HG03575 (cell line): ENCODE data around the gene GNMT.

ENCODE experiments used
- ATAC-seq: cut with Tn5 transposase; IDR thresholded peaks from one replicate; pipeline ENCODE4 v1.9.1; 2021; ENCODE audit not compliant: unreplicated experiment, insufficient number of reproducible peaks, low FRiP score; ENCODE audit errors: extremely low read depth

Gene GNMT

GRCh38 chr6:42960243-42961019, at the start of gene GNMT:
TSS of gene GNMT (plus strand) at chr6:42960754. CDS start at chr6:42960768, 14 bp downstream.
- ATAC-seq: no peak

DNA sequence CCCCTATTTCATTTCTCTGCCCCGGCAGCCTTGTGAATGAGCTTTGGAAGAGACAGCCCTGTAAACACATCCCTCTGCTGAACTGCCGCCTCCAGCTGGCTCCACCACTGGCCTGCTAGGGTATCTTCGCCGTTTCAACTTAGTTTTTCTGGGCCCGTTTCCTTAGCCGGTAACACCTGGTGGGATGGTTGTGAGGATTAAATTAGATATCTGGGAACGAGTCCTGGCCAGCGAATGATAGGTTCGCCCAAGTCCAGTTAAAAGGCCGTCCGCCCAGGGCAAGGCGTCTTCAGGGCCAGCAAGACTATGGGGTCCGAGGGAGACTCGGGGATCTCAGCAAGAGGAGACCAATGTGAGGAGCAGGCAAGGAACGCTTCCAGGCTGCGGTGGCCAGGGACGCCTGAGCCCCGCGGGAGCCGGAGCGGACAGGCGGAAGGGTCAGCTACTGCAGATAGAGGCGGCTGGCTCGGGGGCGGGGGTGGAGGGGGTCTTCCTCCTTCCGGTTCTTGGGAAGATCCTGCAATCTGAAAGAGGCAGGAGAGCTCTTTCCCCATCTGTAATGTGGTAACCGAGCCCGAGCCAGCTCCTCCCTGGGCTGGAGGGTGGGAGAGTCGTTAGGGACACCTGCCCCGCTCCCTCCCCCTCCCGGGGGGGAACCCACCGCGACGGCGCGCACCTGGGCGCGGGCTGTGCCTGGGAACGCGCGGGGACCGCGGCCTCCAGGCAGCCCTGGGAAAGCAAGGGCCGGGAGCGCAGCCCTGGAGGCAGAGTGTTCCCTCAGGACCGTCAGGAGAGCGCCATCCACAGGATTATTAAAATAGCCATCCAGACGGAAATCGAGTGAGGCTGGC, 49.2 kb upstream of the GNMT start:
- ATAC-seq: no peak

- ATAC-seq: no peak
These were observed 46.0 kb upstream of the GNMT start for GRCh38 chr6:42914546-42914945.

GRCh38 chr6:42915732-42916131, 44.8 kb upstream of the GNMT start, which contains the start of gene PTCRA:
TSS of gene PTCRA (plus strand) at chr6:42916053. CDS start at chr6:42916070, 17 bp downstream.
- no peak for ATAC-seq

- ATAC-seq: no peak
These were observed 44.3 kb upstream of the GNMT start for GRCh38 chr6:42916288-42916687.

DNA sequence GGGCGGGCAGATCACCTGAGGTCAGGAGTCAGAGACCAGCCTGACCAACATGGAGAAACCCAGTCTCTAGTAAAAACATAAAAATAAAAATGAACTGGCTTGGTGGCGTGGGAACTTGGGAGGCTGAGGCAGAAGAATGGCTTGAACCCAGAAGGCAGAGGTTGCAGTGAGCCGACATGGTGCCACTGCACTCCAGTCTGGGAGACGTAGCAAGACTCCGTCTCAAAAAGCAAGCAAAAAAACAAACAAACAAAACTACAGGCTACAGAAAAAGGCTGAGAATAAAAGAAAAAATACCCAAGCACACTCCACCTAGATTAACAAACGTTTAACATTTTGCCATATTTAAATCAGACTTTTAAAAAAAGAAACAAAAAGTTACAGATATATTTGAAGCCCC, 38.8 kb upstream of the GNMT start:
- ATAC-seq: no peak

DNA sequence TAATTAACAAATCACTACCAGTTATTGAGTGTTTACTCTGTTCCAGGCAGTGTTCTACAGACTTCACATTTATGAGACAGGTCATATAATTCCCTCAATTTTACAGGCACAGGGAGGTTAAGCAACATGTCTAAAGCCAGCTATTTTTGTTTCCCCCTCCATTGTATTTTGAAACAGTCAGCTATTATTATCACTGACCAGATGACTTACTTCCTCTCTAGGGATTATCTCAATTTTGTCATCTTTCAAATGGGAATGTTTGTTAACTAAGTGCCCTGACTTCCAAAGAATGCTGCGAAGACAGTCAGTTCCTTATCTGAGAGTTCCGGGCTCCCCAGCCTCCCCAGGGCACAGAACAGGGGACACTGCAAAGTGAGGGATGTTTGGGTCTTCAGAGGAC, 36.9 kb upstream of the GNMT start:
- ATAC-seq: no peak

- no peak for ATAC-seq
These were observed 35.2 kb upstream of the GNMT start for GRCh38 chr6:42925248-42925857.

- peak; percentile 52 for ATAC-seq
These were observed 31.4 kb upstream of the GNMT start, which contains the start of gene CNPY3 for GRCh38 chr6:42928986-42929820. TSS of gene CNPY3 (plus strand) at chr6:42929480. CDS start at chr6:42929571, 91 bp downstream.

DNA sequence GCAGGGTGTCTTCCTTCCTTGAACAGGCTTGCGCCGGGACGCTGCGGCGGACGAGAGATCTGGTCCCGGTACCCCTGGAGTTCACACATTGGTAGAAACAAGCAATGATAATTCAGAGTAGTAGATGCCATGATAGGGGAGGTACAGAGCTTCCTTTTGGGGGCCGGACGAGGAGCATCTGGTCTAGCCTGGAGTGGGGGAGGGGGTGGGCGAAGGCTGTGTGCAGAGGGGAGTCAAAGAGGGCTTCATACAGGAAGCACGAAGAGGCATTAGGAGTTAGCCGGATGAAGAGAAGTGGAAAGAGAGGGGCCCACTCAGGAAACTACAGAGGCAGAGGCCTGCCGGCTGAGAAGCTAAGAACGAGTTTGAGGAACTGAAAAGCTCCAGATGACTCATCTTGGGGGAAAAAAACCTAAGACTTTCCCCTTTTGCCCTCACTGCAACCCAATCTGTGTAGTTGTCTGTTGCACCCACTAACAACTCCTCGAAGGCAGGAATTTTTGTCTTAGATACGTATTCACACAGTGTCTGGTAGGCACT, 30.7 kb upstream of the GNMT start:
- ATAC-seq: no peak

DNA sequence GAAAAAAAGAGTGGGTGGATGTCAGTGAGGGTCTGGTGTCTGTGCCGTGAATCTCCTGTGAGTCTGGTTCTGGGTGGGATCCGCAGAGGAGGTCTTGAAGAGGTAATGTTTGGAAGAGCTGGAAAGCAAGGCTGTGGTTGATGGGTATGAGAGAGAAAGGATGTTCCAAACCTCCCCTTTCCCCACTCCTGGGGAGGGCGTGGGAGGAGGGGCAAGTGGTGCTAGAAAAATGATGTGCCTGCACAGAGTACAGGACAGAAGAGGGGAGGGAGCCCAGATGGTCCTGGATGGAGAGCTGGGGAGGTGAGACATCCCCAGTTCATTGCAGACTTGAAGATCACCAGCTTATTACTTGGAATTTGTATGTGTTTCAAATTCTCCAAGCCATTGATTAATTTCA, 28.1 kb upstream of the GNMT start:
- ATAC-seq: no peak

DNA sequence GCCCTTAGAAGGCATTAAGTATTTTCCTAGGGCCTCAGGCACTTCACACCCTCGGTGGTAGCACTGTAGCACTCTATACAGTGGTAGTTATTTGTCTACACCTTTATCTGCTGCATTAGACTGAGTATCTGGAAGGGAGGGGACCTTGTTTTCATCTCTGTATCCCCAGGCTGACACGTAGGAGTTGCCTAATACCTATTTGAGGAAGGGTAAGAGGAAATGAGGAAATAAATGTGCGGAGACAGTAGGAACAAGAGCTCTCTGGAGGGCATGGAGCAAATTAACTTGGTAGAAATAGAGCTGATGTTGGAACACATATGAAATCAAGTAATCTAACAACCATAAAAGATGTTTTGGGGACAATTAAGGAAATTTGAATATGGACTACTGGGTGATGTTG, 27.3 kb upstream of the GNMT start:
- no peak for ATAC-seq

DNA sequence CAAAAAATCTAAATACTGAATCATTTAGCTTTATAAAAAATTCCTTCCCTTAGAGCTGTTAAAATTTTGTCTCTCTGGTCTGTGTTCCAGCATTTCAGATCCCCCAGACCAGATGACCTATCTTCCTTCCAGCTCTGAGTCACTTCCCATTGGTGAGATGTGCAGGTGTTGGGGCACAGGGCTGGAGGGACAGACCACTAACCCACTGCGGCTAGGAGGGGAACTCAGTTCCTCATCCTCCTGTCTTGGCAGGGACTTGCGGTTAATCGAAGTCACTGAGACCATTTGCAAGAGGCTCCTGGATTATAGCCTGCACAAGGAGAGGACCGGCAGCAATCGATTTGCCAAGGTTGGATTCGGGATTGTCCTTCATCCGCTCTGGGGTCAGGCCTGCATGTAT, 25.2 kb upstream of the GNMT start:
- no peak for ATAC-seq

DNA sequence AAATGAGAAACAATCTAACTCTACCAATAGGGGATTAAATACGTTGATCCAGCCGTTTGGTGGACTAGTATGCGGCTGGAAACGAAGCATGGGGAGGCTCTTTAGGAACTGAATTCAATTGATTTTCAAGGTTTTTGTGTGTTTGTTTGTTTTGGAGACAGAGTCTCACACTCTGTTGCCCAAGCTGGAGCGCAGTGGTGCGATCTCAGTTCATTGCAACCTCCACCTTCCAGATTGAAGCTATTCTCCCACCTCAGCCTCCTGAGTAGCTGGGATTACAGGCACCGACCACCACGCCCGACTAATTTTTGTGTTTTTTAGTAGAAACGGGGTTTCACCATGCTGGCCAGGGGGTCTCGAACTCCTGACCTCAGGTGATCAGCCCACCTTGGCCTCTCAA, 24.2 kb upstream of the GNMT start:
- no peak for ATAC-seq

GRCh38 chr6:42937548-42938427, 22.8 kb upstream of the GNMT start:
- no peak for ATAC-seq

GRCh38 chr6:42938428-42938796, 22.1 kb upstream of the GNMT start:
- no peak for ATAC-seq

GRCh38 chr6:42938987-42939809, 21.4 kb upstream of the GNMT start:
- no peak for ATAC-seq
